ENCODE data around the gene PFKP. TPM values are rescaled to one million over a fixed set of nuclear protein-coding genes. Genes with fewer than 3 reads are reported as not detected.
A peak's percentile ranks its signal among the peaks of the same experiment; 100 is the strongest.

The PFKP gene
- total and polyA plus RNA-seq, 2 experiments from 2014 or later = 639 to 781 TPM

- no peak for DNase-seq (ENCODE audit: low read depth in 1 of 2, low spot score in 1 of 2)
- peak overlapping the region; percentile 100 for H3K27ac ChIP-seq
- H3K36me3 ChIP-seq = no peaks in the 10 kb centered on the region
- H3K4me3 ChIP-seq = no peak overlapping the region
- H3K27me3 ChIP-seq = no peaks in the 10 kb centered on the region
- TF ChIP-seq CTCF (IDR thresholded peaks at IDR 0.05; ENCODE audit: low read depth, low read length) = no peak
- no peaks in the 10 kb centered on the region for H3K9me3 ChIP-seq (ENCODE audit: low read depth)
- peaks cover 48% of the 10 kb centered on the region for H3K4me1 ChIP-seq (ENCODE audit: low read depth)
Observed at GRCh38 chr10:3046981-3047547, 20.3 kb upstream of the PFKP start.

DNA sequence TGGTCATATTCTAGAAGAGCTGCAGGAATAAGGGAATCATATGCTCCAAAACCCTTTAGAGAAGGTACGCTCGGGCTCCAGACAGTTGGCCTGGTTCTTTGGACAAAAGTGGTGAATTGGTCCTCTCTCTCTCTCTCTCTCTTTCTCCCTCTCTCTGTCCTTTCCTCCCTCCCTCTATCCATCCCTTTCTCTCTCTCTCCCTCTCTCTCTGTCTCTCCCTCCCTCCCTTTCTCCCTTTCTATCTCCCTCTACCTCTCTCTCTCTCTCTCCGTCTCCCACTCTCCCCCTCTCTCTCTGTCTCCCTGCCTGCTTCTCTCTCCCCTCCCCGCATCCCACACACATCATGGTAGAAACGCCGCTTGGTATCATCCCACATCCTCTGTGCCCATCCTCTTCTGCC lies 19.8 kb upstream of the PFKP start:
- peak overlapping the region; percentile 100 for H3K27ac ChIP-seq
- H3K4me1 ChIP-seq (ENCODE audit: low read depth) = peaks cover 48% of the 10 kb centered on the region
- TF ChIP-seq CTCF (IDR thresholded peaks at IDR 0.05; ENCODE audit: low read depth, low read length) = no peak
- H3K36me3 ChIP-seq = no peaks in the 10 kb centered on the region
- H3K27me3 ChIP-seq = no peaks in the 10 kb centered on the region
- DNase-seq (ENCODE audit: low read depth in 1 of 2, low spot score in 1 of 2) = no peak
- no peaks in the 10 kb centered on the region for H3K9me3 ChIP-seq (ENCODE audit: low read depth)
- H3K4me3 ChIP-seq = no peak overlapping the region

DNA sequence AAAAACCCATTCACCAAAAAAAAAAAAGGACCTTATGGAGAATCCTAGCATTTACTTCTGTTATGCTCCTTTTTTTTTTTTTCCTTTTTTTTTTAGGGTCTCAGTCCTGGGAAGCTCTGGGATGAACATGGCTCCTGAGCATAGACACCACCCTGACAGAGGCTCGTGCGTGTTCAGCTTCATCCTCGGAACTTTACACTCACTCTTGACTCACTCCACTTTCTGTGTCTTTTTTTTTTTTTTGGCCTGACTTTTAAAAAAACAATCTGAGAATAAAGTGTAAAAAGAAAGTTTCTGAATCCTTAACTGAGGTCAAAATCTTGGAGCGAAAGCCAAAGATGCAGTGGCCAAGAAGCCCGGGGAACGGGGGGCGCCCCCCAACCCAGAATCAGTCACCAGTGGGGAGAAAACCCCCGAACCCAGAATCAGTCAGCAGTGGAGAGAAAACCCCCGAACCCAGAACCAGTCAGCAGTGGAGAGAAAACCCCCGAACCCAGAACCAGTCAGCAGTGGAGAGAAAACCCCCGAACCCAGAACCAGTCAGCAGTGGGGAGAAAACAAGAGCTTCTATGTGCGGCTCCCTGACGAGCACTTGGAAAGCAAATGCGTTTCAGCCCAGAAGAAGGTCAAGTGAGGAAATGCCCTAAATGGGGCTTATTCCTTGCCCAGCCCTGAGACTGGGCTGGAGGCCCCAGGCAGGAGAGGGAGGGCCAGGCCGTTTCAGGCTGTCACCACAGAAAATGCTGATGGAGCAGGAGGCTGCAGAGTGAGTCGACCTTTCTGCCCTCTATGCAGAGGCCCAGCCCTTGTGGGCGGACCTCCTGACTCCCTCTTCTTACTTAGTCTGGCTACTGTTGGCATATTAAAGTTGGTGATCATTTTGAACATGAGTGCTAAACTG lies 19.0 kb upstream of the PFKP start:
- DNase-seq (ENCODE audit: low read depth in 1 of 2, low spot score in 1 of 2) = peak in 1 of 2 donors; percentile 87
- Histone ChIP-seq H3K4me1 (ENCODE audit: low read depth) (peaks cover 54% of the 10 kb centered on the region), H3K4me3 (no peak overlapping the region), H3K9me3 (ENCODE audit: low read depth) (no peaks in the 10 kb centered on the region), H3K27ac (peak overlapping the region; percentile 100), H3K27me3 (no peaks in the 10 kb centered on the region), H3K36me3 (no peaks in the 10 kb centered on the region)
- TF ChIP-seq CTCF (IDR thresholded peaks at IDR 0.05; ENCODE audit: low read depth, low read length) = no peak

- Histone ChIP-seq H3K9me3 (ENCODE audit: low read depth) (no peaks in the 10 kb centered on the region), H3K4me3 (no peak overlapping the region), H3K36me3 (no peaks in the 10 kb centered on the region), H3K27ac (no peak overlapping the region), H3K27me3 (no peaks in the 10 kb centered on the region), H3K4me1 (ENCODE audit: low read depth) (peaks cover 47% of the 10 kb centered on the region)
- no peak for DNase-seq (ENCODE audit: low read depth in 1 of 2, low spot score in 1 of 2)
- no peak for TF ChIP-seq CTCF (IDR thresholded peaks at IDR 0.05; ENCODE audit: low read depth, low read length)
Observed at GRCh38 chr10:3051692-3052091, 15.7 kb upstream of the PFKP start.

DNA sequence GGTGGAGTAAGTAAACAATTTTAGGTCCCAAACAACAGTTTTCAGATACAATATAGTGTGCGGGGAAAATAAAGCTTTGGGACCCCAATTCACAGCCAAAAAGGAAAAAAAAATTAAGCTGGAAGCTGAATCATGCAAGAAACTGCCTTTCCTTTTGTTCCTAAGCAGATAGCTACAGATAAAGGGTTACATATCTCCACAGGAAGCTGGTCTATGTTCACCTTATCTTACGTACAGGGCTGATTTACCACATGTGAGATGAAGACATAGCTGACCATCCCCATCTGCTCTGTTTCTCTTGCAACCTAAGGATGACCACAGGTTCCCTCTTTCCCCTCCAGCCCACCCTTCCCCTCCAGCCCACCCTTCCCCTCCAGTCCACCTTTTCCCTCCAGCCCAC lies 14.2 kb upstream of the PFKP start:
- no peak overlapping the region for H3K4me3 ChIP-seq
- H3K9me3 ChIP-seq (ENCODE audit: low read depth) = no peaks in the 10 kb centered on the region
- H3K27me3 ChIP-seq = no peaks in the 10 kb centered on the region
- no peaks in the 10 kb centered on the region for H3K36me3 ChIP-seq
- H3K27ac ChIP-seq = no peak overlapping the region
- no peak for DNase-seq (ENCODE audit: low read depth in 1 of 2, low spot score in 1 of 2)
- H3K4me1 ChIP-seq (ENCODE audit: low read depth) = peaks cover 37% of the 10 kb centered on the region
- TF ChIP-seq CTCF (IDR thresholded peaks at IDR 0.05; ENCODE audit: low read depth, low read length) = no peak

All from cardiac muscle cell (in vitro differentiated cells and primary cell).